Measurements from ENCODE around the gene EFCC1.
"Not testable (repeated sequence)": the region's sequence is repeated elsewhere in the genome, so short reads cannot be mapped to it uniquely, and the experiment has no call there.

EFCC1 gene

GRCh38 chr3:129054605-129055104 lies 53.6 kb downstream of the EFCC1 start:
- no peak for DNase-seq (ENCODE audit: low read depth in 2 of 2)

- no peak for DNase-seq (ENCODE audit: low read depth in 2 of 2)
These were observed 55.5 kb downstream of the EFCC1 start for GRCh38 chr3:129056451-129057173.

GRCh38 chr3:129057249-129057648 lies 56.1 kb downstream of the EFCC1 start:
- DNase-seq (ENCODE audit: low read depth in 2 of 2): no peak

DNA sequence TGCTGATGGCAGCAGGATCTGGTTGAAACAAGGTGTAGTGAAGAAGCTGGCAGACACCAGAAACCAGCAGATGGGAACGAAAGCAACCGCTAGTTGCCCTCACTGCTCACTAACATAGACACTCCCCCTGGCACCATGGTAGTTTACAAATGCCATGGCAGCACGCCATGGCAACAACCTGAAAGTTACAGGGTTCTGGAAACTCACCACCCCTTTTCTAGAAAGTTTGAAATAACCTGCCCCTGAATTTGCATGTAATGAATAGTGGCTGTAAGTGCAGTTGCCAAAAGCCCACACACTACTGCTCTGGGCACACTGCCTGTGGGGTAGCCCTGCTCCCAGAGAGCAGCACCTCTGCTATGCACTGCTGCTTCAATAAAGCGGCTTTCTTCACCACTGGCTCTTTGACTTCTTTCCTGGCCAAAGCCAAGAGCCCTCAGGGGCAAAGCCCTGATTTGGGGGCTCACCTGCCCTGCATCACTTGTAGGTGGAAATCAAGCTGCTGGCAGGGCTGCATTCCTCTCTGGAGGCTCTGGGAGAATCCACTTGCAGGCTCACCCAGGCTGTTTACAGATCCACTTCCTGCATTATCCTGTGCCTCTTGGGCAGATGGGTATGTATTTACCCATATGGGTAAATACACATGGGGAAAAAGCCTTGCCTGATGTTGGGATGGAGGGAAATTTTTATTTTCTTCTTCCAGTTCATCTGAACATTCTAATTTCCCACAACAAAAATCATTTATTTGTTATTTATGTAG lies 57.5 kb downstream of the EFCC1 start:
- DNase-seq (ENCODE audit: low read depth in 2 of 2): no peak

DNA sequence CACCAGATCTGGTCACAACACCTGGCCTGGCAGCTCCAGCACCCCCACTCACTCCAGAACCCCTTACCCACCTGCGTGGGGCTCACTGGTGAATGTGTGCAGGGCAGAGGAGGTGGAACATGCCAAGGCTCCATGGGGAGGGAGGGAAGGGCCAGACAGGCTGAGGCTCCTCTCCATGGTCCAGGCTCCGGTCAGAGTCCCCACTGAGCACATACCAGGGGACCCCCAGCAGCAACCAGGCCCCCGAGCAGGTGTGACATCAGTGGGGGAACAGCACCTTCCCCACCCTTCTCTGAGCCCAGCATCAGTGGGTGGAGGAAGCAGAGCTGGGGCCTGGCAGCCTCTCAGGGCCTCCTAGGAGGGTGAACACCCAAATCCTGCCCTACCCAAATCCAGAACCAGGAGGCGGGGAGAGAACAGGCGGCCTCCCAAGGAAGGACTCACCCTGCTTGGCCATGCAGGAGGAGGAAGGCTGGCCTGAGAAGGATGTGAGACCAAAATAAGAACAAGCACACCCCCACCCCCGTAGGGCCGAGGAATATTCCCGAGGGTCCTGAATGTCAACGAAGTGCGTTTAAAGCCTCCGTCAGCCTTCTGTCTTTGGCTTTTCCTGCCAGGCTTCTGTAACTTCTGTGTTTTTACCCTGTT lies 58.3 kb downstream of the EFCC1 start:
- DNase-seq (ENCODE audit: low read depth in 2 of 2): no peak

DNA sequence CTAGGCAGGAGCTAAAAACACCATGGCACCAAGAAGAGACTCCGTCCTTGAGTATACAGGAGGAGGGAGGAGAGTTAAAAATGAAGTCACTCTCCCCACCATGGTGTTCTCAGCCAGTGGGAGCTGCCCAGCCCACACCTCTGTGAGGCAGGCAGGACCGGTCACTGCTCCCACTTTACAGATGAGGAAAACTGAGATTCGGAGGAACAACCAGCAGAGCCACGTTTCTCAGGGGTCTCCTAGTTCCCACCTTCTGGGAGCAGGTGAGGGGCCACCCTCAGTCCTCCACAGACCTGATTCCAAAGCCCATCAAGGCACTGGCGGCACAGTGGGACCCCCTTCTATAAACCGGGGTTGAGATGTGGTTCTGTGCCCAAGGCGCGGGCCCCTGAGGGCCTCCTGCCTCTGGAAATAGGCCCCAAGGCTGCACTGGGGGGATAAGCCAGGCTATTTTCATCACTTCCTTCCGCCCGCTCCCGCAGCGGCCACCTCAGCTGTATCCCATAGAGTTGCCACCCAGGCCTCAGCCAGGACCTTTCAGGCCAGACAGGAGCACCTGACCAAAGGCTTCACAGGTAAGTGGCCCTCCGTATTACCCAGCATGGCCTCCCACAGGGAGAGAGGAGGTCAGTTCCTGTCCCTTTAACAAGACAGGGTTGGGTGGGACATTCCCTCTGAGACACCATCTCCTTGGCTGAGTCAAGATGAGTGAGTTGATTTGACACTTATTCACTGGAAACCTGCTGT lies 59.3 kb downstream of the EFCC1 start, which contains the start of gene GP9:
Gene GP9, plus strand, starts transcription at position 504 of the 747 bp plus-strand sequence. CDS start 961 bp downstream, outside the sequence.
- no peak for DNase-seq (ENCODE audit: low read depth in 2 of 2)

DNA sequence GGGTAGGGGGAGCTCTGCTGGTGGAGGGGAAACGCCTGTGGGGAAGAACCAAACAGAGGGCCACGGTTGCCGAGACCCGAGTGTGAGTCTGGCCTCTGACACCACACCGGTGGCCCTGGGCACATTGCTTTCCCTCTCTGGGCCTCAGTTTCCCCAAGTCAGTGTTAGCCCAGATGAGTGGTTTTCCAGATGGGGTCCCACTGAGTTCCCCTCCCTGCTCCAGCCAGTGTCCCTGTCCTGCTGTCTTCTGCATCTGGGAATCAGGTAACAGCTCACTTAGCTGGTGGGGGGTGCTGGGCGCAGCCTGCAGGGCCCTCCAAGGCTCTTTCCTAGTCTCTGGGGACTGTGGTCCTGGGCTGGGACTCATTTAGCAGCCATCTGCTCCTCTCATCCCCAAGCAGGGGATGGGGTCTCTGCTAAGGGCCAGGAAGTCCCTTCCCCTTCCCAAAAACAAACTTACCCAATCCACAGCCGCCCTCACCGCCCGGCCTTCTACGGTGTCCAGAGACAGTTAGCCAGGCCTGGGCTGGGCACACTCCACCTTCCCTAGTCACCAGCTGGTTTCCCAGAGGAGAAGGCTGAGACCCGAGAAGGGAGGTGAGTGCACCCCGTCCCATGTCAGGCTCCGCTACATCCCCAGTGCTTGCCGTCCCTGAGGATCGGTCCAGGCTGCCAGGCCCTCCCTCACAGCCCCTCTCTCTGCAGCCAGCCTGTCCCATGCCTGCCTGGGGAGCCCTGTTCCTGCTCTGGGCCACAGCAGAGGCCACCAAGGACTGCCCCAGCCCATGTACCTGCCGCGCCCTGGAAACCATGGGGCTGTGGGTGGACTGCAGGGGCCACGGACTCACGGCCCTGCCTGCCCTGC lies 60.2 kb downstream of the EFCC1 start:
- DNase-seq (ENCODE audit: low read depth in 2 of 2): no peak

DNA sequence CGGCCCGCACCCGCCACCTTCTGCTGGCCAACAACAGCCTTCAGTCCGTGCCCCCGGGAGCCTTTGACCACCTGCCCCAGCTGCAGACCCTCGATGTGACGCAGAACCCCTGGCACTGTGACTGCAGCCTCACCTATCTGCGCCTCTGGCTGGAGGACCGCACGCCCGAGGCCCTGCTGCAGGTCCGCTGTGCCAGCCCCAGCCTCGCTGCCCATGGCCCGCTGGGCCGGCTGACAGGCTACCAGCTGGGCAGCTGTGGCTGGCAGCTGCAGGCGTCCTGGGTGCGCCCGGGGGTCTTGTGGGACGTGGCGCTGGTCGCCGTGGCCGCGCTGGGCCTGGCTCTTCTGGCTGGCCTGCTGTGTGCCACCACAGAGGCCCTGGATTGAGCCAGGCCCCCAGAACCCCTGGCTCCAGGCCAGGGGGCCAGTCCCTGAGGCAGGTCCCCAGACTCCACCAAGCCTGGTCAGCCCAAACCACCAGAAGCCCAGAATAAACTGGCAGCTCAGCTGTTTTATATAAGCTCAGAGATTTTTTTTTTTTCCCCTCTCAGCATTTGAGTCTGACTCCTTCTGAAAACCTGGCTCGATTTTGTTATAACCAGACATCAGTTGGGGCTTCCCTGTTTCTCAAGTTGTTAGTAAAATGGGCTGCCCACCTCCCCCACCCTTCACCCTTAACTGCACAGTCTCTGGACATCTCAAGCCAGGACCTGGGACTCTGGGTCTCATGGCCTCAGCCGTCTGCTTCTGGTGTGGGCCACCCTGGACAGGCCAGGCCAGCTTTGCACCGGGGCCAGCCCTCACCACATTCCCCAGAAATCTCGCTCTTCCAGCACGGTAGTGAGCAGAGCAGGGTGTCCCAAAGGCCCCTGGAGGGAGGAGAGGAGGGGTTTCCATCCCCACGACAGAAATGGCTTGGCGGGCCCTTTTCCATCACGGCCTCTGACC lies 61.1 kb downstream of the EFCC1 start:
- DNase-seq (ENCODE audit: low read depth in 2 of 2): no peak

GRCh38 chr3:129063091-129063640 lies 62.1 kb downstream of the EFCC1 start:
- no peak for DNase-seq (ENCODE audit: low read depth in 2 of 2)

DNA sequence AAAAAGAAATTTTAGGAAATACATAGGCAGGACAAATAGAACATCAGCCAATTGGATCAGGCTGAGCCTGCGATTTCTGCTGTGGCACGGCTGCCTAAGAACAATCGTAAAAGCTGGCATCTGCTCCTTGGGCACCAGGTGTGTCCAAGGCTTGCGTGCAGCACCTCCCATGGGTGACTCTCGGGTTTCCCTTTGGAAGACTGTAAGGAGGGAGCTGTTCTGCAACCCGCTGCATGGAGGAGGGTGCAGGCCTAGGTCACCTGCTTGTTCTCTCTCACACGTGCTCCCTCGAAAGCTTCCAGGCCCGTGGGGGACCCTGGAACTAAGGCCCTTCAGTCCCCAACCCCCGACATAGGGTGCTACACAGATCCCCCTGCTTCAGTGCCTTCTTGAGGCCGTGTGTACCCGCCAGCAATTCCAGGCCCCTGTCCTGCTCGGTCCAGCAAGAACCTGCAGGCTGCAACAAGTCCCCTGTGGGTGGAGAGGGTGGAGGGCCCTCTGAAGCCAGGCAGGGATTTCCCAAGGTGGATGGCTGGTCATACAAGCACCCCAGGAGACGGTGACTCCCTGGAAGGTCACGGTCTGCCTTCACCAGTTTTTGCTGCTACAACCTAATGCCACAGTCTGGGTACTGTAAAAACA lies 62.9 kb downstream of the EFCC1 start:
- no peak for DNase-seq (ENCODE audit: low read depth in 2 of 2)

DNA sequence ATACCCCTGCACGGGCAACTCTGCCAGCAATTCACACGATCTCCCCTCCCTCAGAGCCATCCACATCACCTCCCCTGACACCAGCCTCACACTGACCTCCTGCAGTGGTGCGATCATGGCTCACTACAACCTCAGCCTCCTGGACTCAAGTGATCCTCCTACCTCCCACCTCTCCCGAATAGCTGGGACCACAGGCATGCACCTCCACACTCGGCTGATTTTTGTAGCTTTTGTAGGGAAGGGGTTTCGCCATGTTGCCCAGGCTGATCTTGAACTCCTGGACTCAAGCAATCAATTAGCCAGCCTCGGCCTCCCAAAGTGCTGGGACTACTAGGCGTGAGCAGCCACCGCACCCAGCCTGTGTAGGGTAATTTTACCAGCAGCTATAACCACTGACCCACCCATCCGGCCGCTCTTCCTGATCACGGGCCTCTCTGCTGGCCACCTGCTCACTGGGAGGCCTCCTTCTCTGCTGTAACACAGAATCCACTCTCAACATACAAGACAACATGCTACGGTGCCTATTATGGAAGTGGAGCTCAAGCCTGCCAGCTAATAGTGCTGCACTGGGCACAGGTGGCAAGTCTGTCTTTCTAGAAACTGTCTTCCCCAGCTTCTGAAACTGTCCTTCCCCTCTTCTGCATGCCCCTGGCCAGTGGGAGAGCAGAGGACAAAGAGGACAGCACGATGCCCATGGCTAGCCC lies 64.1 kb downstream of the EFCC1 start:
- DNase-seq (ENCODE audit: low read depth in 2 of 2): no peak

DNA sequence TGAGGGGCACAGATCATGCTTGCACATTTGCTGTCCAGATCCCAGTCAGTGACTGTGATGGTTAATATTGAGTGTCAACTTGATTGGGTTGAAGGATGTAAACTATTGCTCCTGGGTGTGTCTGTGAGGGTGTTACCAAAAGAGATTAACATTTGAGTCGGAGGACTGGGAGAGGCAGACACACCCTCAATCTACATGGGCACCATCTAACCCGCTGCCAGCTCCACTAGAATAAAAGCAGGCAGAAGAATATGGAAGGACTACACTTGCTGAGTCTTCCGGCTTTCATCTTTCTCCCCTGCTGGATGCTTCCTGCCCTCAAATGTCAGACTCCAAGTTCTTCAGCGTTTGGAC lies 64.6 kb downstream of the EFCC1 start:
- DNase-seq (ENCODE audit: low read depth in 2 of 2): no peak

GRCh38 chr3:129067719-129068118 lies 66.6 kb downstream of the EFCC1 start:
- not testable (repeated sequence) for DNase-seq (ENCODE audit: low read depth in 2 of 2)

DNA sequence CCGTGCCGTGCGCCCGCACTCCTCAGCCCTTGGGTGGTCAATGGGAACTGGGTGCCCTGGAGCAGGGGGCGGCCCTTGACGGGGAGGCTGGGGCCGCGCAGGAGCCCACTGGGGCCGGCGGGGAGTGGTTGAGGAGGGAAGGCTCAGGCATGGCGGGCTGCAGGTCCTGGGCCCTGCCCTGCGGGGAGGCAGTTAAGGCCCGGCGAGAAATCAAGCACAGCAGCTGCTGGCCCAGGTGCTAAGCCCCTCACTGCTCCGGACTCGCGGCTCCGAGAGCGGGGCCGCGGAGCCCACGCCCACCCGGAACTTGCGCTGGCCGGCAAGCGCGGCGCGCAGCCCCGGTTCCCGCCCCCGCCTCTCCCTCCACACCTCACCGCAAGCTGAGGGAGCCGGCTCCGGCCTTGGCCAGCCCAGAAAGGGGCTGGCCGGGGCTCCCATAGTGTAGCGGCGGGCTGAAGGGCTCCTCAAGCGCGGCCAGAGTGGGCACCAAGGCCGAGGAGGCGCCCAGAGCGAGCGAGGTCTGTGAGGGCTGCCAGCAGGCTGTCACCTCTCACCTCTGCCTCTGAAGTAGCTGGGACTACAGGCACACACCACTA lies 67.3 kb downstream of the EFCC1 start:
- DNase-seq (ENCODE audit: low read depth in 2 of 2): no peak

GRCh38 chr3:129069313-129070085 lies 68.4 kb downstream of the EFCC1 start:
- not testable (repeated sequence) for DNase-seq (ENCODE audit: low read depth in 2 of 2)

DNA sequence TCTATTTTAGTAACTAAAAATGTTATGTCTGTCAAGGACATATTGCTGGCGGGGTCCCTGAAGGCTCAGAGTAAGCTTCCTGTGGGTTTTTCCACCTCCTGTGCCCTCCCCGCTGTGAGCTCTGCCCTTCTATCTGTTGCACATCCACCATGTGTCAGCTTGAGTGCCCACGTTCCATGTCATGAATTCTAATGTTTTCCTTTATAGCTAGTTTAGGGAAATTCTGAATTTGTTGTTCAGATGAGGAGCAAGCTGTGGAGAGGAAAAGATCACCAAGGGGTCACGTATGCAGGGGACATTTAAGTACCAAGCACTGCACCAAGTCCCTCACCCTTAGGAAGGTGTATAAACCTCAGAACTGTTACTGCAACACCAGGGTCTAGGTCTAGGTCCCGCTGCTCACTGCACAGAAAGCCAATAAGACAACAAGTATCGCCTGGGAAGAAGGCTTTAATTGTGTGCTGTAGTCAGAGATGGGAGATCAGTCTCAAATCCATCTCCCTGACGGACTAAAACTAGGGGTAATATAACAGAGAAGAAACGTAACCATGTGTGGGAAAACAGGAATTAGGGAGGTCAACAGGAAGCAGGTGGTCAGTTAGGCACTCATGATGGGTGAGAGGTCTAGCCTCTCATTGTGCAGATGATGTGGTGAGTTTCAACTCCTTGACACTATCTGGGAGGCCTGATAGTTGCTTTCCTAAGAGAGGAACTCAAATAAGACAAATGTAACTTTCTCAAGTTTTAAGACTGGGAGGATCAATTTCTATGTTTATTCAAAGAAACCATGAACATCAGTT lies 69.2 kb downstream of the EFCC1 start:
- DNase-seq (ENCODE audit: low read depth in 2 of 2): no peak
